Hepatic stellate cell (primary cell): ENCODE data around the gene C16orf78.

Experiments
- DNase-seq: peaks from one replicate; pipeline ENCODE4 v3.0.0; 2011; ENCODE audit warnings: low spot score

Gene C16orf78

DNA sequence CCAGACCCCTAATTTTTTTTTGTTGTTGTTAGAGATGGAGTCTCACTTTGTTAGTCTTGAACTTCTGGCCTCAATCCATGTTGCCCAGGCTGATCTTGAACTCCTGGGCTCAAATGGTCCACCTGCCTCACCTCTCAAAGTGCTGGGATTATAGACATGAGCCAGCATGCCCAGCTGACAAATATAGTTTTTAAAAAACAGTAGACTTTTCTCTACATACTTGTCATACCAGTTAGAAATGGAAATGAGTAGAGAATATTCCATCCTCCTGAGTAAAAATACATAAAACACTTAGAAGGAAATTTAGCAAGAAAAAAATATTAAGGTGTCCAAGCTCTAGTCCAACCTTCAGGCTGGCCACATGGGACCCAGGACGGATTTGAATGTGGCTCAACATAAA is 21.4 kb downstream of the C16orf78 start:
- no peak for DNase-seq

DNA sequence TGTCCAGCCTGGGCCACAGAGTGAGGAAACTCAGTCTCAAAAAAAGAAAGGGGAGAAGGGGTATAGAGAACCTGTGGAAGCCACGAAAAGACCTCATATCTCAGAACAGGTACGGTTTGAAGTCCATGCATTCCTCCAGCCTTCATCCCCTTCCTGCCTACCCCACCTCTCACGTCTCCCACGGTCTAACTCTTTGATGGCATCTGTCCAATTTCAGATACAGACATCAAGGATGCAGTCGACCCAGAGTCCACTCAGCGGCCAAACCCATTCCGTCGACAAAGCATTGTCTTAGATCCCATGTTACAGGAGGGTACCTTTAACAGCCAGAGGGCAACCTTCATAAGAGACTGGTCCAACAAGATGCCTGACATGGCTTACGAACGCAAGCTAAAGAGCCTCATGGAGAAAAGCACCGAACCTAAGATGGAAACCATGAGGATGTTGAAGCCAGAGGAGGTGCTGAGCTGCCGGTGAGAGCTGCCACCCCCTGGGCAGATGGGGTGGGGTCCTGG is 22.7 kb downstream of the C16orf78 start:
- no peak for DNase-seq

DNA sequence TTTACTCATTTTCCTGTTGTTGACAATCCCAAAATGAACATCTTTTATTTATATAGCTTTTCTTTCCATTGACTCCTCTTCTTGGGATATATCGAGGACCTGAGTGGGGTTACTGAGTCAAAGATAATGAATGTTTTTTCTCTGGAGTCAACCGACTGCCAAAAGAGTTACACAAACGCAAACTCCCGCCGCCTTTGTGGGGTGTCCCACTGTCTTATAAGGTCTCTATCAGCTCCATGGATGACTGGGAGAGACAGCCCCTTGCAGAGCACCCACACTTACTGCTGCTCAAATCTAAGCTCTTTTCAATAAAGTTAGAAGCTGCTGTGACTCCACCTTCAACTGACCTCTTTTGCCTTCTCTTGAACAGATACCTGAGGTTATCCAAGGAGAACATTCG is 25.2 kb downstream of the C16orf78 start:
- no peak for DNase-seq

DNA sequence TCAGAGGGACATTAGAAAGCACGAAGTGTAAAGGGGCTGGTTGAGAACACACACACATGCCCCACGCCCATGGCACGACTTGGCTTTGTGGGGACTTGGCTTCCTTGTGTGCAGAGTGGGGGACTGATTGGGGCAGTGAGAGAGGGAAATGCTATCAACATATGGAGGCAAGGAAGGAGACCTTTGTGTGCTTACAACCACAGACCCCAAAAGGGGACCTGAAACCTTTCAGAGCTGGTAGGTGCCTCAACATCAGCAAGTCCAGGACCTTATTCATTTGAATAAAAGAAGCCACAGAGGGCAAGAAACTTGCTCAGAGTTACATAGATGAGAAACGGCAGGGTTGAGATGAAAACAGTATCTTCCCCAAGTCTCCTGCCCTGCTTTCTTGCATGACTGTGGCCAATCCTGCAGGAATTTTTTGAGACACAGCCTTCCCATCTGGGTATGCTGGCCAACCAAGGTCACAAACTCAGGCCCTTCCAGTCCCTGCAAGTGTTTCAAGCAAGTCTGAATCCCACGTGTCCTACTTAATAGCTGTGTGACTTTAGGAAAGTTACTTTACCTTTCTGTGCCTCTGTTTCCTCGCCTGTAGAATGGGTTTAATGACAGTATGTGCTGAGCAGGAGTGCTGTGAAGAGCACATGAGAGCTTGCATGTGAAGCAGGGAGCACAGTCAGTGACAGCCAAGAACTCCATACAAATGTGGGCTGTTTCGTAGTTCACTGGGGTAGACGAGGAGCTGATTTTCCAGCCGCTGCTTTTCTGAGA is 26.2 kb downstream of the C16orf78 start:
- DNase-seq, result no peak

DNA sequence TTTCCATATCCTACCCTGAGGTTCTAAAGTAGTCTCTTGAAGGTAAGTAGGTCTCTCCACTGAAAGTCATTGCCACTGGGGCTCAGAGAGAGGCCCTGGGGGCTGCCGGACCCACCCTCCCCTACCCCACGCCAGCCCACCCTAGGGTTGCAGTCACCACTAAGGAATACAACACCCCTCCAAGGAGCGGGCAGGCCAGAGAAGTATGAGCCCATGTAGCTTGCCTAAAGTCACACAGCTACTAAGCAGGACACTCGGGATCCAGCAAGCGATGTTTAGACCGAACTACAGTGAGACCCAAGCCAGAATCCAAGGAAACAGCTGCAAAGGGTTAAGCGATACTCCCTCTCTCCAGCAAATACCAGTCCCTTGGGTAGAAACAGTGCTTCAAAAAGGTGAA is 27.0 kb downstream of the C16orf78 start:
- DNase-seq, result no peak

DNA sequence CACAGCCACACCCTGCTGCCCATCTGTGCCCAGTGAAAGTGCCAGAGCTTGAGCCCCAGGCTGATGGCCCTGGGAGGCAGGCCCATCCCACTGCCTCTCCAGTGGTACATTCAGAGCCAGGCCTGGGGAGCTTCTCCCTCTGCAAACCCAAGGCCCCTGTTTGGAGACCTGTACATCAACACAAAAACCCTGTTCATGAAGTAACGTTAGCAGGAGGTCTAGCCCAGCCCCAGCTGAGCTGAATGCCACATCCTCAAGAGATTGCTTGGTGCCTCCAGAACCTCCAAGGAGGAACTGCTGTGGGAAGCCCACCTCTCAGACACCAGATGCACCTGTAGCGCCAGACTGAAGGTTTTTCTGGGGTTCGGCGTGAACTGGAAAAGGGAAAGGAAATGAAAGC is 31.5 kb downstream of the C16orf78 start:
- no peak for DNase-seq

DNA sequence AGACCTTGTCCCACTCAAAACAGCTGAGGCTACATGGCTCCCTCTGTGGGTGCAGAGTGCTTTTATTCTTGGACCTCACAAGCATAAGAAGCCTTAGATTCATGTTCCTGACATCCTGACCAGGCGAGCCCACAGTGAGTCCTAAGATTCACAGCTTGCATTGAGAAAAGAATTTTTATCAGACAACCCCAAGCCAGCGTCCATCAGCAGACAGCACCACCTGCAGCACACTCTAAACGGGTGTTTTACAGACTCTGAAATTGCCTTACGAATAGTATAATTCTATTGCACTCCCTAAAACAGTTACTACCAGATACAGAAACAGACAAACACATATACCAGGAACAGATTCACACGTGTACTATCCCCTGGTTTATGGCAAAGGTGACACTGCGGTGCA is 31.9 kb downstream of the C16orf78 start:
- no peak for DNase-seq

DNA sequence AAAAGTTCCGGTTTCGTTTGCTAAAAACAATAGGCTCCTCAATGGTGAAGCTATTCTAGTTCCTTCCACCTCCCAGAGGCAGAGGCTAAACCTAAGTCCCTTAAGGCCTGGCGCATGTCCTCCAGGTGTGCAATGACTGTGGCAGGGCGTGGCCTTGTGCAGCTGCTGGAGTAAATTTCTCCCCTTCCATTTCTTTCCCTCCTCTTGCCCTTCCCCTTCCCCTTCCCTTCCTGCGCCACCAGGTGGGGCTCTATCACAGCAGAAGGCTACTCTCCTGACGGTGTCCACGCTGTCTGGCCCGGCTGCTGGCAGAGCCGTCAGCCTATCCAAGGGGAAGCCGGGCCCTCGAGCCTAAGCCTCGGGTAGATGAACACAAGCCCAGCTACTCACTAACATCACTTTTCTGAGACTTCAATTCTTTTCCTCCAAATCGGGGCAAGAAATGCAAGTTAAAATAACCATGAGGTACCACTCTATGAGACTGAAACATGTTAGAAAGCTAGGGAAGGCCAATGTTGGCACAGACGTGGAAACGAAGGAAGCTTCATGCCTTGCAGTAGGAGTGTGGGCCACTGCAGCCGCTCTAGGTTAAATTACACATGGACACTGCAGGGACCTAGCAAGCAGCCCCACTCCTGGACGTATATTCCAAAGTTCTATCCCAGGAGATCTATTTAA is 34.4 kb downstream of the C16orf78 start:
- DNase-seq, result peak; percentile 73

DNA sequence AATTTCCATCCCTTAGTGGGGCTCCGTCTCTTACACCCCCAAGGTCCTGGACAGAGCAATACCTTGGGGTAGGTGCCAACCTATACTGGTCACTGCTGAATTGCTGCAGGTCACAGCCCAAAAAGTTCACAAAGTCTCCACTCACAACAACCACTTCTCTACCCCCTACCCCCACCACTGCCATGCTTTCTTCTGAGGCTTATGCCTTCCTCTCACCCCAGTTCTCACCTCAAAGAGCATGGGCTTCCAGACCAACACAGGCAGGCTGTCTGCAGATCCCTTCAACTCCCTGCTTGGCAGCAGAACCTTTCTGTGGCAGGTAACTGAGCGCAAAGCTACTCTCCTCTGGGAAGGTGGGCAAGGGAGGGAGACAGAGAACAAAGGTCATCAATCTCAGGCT is 35.5 kb downstream of the C16orf78 start:
- DNase-seq, result no peak

DNA sequence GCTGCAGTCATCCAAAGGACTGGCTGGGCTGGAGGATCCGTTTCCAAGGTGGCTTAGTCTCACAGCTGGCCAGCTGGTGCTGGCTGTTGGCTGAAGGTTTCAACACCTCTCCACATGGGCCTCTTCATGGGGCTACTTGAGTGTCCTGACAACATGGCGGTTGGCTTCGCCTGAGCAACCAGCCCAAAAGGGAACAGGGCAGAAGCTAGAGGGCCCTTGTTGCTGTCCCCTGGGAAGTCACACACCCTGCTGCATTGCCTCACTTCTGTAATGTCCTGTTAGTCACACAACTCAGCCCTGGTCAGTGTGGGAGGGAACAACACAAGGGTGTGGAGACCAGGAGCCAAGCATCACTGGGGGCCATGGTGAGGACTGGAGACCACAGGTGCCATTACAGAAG is 36.6 kb downstream of the C16orf78 start:
- no peak for DNase-seq

DNA sequence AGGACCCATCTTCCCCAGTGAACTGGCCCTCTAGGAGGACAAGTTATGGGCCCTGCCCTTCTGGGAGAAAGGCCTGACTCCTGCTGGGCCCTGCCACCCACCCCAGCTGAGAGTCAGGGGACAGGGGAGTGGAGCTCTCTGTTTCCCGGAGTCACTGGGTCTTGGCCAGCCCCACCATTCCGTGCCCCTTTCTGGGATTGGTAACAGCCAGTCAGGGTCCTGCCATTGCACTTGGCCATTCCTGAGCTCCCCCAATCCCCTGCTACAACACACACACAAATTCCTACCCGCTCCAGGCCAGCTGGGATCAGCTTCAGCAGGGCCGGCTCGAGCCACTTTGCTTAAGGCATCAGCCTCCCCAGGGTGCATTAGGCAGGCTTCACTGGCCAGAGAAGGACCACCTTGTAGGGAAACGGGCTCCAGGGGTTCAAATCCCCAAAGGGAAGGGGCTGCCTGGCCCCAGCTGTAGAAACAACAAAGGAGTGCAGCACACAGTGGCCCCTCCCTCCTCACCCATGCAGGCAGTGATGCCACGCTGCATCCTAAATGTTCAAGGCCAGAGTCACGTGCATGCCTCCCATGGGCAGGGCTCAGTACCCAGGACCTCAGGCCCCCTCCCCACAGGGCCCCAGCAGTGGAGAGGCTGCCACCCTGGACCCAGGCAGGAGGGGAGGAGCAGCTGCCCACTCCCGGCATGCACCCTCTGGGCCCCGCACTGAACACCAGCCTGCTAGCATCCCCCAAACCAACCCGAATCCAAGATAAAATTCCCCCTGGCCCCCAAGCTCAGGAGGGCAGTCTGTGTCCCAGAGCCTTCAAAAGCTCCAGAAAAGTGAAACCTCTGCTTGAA is 37.7 kb downstream of the C16orf78 start:
- DNase-seq, result no peak

DNA sequence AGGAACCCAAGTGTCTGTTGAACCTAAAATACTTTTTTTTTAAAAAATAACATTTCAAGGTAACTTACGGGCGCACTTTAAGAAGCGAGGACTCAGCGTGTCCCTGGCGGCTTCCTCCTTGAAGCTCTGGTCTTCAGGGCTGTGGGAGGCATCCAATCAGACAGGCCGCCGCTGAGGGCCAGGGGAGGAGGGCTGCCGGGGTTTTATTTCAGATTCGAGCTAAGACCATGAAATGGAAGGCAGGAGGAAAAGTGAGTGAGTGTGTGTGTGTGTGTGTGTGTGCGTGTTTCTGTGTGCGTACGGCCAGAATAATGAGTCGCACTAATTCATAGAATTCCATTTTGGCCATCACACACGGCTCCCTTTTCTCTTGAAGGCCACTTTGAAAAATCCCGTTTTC is 41.1 kb downstream of the C16orf78 start:
- DNase-seq, result no peak

DNA sequence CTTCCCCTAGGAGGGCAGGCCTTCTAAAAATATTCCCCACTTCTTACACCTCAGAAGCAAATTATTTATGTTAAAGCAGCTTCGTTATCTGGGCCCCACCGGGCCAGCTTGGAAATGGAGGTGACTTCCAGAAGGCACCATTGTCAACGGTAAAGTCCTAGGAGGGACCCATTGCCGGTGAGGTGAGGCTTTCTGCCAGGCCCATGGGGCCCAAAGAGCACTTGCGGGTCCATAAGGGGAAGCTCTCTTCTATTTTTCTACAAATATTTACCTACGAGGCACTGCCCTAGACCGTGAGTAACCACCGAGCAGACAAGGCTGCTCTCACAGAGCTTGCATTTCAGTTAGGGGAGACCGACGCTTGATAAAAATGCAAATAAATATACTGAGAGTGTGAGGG is 41.5 kb downstream of the C16orf78 start:
- DNase-seq, result no peak

DNA sequence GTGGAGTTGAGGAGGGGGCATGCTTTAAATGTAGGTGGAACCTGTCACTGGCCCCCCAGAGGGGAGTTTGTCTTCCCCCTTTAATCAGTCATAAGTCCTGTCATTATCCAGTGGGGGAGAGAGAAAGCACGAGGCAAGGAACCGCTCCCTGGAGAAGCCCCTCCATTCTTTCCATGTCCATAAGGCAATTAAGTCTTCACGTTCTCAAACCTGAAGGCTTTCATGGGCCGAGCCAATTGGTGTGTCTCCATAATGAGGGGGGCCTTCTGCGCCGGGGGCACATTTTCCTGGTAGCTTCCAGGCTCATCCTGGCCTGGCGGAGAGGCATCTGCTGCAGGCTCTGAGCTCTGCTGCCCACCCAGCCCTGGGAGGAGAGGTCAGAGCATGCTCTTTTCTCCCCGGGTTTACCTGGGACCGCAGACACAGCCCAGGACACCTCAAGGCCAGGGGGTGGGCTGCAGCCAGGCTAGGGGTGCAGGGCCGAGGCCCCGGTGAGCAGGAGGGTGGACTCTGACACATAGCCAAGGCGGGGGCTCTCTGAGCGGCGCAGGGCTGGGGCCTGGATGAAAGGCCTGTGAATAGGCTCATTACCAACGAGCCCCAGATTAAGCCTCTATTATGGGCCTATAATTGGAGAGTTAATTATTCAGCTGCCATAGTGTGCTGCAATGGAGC is 42.5 kb downstream of the C16orf78 start:
- DNase-seq, result no peak

DNA sequence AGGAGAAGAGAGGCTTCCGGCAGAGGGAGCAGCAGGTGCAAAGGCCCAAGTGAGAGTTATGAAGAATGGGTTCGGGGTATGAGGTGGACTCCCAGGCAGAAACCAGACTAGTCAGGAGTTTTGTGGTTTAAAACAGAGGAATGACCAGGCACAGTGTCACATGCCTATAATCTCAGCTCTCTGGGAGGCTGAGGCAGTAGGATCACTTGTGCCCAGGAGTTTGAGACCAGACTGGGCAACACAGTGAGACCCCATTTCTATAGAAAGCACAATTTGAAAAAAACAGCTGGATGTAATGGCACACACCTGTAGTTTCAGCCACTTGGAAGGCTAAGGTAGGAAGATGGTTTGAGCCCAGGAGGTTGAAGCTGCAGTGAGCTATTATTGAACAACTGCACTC is 43.8 kb downstream of the C16orf78 start:
- DNase-seq, result no peak

DNA sequence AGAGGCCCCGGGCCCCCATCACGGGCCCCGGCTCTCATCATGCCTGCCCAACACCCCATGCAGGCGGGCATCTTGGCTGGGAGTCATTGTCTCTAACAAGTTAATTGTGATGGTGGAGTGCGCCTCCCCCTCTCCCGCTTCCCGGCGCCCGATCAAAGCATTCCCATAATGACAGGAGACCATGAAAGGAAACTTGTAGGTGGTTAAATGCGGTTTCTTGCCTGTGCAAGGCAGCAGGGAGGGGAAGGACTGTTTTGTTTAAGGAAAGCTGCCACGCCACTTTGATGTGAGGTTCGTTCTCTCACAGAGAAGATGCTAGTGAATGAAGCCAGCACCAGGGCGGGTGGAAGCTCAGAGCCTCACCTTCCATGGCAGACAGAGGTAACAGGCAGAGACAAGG is 45.4 kb downstream of the C16orf78 start:
- DNase-seq, result no peak

DNA sequence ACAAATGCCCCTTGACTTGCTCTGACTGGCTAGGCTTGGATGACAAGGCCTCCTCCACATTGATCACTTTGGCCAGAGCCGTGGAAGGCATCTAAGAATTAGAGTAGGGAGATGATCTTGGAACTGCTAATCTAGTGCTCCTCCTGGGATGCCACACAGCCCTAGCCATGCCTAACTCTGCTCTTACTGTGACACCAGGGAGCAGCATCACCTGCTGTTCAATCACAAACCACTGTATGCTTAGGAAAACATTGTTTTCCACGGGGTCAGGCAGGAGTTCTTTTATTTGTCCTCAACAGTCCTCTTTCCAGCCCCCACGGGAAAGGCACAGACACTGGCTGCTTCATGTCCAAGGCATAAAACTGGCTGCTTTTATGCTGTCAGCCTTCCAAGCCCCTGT is 46.3 kb downstream of the C16orf78 start:
- DNase-seq, result no peak

DNA sequence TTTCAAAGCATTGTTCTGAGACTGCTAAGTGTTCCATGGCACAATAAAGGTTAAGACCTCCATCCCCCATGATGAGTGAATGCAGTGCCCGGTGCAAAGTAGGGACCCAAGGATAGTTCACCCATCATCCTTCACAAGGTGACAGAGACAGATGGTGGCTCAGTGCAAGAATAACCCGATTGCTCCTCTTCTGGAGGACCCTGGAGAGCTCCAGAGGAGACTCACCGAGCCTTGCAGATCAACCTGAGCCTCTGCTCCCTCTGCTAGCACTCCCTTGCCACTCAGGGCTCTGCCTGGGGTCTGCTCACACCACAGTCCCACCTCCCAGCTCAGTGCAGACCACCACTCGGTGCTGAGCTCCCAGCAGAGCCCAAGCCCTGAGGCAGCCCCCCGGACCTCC is 49.3 kb downstream of the C16orf78 start:
- DNase-seq, result no peak

DNA sequence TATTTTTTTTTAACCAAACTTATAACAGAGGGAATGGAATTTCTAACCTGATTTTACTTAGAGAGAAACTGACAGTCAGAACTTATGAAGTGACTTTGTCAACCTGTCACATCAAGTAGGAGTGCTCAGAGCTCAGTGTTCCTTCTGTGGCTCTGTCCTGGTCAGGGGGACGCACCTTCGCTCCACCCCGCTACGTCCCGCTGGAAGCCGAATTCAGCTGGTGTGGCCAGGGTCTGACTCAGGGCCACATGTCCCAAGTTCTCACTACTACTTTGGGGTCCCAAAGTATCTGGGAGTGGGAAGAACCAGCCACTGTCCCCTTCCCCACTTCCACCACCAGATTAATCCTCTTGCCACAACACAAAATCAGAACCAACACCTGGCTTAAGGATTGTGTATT is 51.4 kb downstream of the C16orf78 start:
- no peak for DNase-seq

DNA sequence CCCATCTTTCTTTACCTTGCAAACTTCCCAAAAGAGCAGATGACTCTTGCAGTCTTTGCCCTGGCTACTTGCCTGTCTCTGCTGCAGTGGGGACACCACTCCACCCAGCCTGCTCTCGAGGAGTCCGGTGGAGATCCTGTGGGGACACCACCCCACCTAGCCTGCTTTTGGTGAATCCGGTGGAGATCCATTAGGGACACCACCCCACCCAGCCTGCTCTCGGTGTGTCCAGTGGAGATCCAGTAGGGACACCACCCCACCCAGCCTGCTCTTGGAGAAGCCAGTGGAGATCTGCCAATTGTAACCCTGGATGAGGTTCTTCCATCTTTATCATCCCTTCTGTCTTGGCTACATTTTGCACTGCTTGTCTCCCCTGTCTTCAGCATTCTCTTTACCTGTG is 54.2 kb downstream of the C16orf78 start:
- no peak for DNase-seq

DNA sequence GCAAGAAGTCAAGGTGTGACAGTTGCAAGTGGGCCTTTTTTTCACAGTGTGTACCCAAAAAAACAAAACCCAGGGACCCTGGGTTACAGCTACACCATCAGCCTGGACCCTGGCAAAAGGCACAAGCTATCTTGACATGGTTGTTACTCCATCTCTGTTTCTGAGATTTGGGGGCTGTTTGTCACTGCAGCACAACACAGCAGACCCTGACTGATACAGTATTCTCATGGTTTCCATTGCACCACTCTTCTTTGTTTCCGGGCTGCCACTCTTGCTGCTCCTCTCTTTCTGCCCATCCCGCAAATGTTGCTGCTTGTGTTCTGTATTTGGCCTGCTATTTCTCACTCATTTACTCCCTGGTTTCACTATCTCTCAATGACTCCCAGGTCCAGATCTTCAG is 55.2 kb downstream of the C16orf78 start:
- DNase-seq, result no peak

DNA sequence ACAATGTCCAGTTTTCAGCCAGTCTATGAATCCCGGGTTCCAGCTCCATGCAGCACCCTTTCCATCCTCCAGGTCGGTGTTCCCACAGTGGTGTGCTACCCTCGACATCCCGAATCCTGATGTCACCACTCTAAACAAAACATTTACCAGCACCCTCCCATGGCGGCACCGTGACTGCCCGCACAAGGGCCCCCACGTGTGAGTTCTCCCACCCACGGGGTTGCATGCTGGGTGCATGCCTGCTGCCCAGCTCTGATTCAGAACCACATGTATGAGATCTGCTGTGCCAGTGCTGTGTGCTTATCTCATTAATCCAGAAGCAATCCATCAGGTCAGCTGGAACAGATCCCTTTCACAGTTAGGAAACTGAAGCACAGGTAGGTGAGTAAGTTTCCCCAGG is 57.4 kb downstream of the C16orf78 start:
- no peak for DNase-seq
